ELF-1 (cell line): ENCODE measurements around the gene FGG.
"Not testable (repeated sequence)": the region's sequence is repeated elsewhere in the genome, so short reads cannot be mapped to it uniquely, and the experiment has no call there.

Experiments
- DNase-seq: peaks from one replicate; pipeline ENCODE4 v3.0.0-alpha.2; 2016; ENCODE audit warnings: low read depth, low spot score

FGG gene

GRCh38 chr4:154611833-154612232 lies 623 bp downstream of the FGG start:
- no peak for DNase-seq

GRCh38 chr4:154610582-154610981 lies 1.9 kb downstream of the FGG start:
- DNase-seq: no peak

- no peak for DNase-seq
Observed at GRCh38 chr4:154609532-154609931, 2.9 kb downstream of the FGG start.

- no peak for DNase-seq
Observed at GRCh38 chr4:154608361-154609252, 3.8 kb downstream of the FGG start.

- no peak for DNase-seq
Observed at GRCh38 chr4:154606728-154607723, 5.4 kb downstream of the FGG start.

GRCh38 chr4:154604696-154605200 lies 7.7 kb downstream of the FGG start:
- no peak for DNase-seq

GRCh38 chr4:154603033-154603943 lies 9.2 kb downstream of the FGG start:
- no peak for DNase-seq

- no peak for DNase-seq
Observed at GRCh38 chr4:154602404-154603020, 9.9 kb downstream of the FGG start.

GRCh38 chr4:154597798-154598774 lies 14.4 kb downstream of the FGG start:
- DNase-seq: no peak

GRCh38 chr4:154597281-154597680 lies 15.2 kb downstream of the FGG start:
- not testable (repeated sequence) for DNase-seq

- no peak for DNase-seq
Observed at GRCh38 chr4:154595807-154596206, 16.6 kb downstream of the FGG start.

GRCh38 chr4:154594343-154594742 lies 18.1 kb downstream of the FGG start:
- not testable (repeated sequence) for DNase-seq

- no peak for DNase-seq
Observed at GRCh38 chr4:154593868-154594267, 18.6 kb downstream of the FGG start.

GRCh38 chr4:154591890-154592289 lies 20.6 kb downstream of the FGG start:
- no peak for DNase-seq

- no peak for DNase-seq
Observed at GRCh38 chr4:154590329-154591006, 22.0 kb downstream of the FGG start, which contains the start of gene FGA. TSS of gene FGA (minus strand) at chr4:154590742. CDS start at chr4:154590687, 55 bp downstream.

- no peak for DNase-seq
Observed at GRCh38 chr4:154589296-154590197, 22.9 kb downstream of the FGG start.

GRCh38 chr4:154588198-154588597 lies 24.3 kb downstream of the FGG start:
- DNase-seq: no peak
